Inflammatory macrophage treated with lipopolysaccharide for 4 hours (primary cell): ENCODE data around the gene RMND1.
A peak's percentile ranks its signal among the peaks of the same experiment; 100 is the strongest.
"Not testable (repeated sequence)": the region's sequence is repeated elsewhere in the genome, so short reads cannot be mapped to it uniquely, and the experiment has no call there.

Experiments used
- DNase-seq: peaks from one replicate; pipeline ENCODE4 v3.0.0-alpha.2; 2020

The RMND1 gene

DNA sequence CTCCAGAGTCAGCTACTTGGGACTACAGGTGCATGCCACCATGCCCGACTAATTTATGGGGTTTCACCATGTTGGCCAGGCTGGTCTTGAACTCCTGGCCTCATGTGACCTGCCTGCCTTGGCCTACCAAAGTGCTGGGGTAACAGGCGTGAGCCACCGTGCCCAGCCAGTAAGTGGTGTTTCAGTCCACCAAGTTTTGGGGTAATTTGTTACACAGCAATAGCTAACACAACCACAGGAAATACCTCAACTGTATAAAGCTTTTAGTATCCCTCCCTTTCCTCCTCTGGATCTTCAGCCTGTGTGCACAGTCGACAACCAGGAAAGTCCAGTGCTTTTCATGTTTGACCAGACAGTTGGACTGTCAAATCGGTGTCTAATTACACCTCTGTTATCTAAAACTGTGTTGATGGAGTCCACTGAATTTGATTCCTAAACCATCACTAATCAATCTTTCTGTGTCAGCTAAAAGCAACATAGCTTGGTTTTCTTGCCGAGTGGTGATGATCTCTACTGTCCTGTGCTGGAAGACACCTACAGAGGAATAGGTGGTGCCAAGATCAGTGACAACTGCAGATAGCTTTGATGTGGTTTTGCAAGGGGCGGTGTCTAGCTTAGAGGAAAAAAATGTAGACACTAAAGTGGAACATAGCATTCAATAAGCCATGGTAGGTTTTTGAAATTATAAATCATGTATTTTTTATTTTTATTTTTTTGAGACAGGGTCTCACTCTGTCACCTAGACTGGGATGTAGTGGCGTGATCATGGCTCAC, 38.4 kb downstream of the RMND1 start:
- DNase-seq: no peak

DNA sequence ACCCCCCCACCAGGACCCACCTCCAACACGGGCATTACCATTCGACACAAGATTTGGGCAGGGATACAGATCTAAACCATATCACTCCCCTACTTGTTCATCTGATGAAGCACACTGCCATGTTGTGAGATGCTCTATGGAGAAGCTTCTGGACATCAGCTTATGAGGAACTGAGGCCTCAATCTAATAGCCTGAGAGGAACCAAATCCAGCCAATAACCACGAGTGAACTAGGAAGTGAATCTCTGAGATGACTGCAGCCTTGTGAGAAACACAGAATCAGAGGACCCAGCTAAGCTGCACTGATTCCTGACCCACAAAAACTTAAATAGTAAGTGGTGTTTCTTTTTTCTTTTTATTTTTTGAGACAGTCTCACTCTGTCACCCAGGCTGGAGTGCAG, 39.0 kb downstream of the RMND1 start:
- DNase-seq: peak; percentile 61

DNA sequence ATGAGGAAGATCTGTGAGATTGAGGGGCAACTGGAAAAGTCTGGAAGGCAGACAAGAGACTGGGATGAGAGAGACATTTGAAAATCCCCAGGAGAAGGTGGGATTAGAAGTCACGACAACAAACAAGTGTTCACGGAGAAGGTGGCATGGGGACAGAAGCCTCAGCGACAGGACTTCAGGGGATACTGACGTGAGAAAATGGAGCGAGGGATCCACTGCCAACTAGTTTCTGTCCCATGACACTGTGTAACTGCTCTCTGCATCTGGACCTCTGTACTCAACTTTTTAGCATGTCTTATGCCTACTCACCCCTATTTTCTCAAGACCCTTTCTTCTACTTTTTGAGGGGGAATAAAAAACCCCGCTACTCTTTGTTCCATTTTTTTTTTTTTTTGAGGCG, 42.2 kb downstream of the RMND1 start:
- no peak for DNase-seq

DNA sequence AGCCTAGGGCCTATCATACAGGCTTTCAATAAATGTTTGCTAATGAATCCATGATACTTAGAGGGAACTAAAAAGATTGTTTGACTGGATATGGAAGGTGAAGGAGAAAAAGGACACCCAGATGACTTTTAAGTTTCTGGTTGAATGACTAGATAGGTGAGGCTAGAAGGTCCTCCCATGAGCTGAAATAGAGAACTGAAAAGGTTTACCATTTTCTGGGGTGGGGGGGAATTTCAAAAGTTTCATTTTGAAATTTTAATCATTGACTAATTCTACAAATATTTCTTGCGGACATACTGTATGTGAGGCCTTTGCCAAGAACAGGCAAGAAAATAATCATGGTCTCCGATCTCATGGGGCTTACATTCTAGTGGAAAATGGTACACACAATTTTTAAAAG, 42.7 kb downstream of the RMND1 start:
- no peak for DNase-seq

DNA sequence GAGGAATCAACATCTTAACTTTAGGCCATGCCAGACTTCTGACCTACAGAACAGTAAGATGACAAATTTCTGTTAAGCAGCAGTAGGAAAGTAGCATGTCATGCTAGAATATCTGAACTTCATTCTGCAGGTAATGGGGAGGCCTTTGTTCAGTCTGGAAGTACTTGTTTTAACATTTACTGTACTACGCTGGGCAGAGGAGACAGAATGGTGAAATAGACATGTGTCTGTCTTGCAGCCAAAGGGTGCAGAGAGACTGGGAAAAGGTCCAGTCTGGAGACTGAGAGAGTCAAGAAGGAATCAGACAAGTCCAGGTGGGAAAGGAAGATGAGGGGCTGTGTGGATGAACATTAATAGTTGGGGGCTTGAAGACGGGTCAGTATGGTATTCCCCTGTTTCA, 43.1 kb downstream of the RMND1 start:
- no peak for DNase-seq

DNA sequence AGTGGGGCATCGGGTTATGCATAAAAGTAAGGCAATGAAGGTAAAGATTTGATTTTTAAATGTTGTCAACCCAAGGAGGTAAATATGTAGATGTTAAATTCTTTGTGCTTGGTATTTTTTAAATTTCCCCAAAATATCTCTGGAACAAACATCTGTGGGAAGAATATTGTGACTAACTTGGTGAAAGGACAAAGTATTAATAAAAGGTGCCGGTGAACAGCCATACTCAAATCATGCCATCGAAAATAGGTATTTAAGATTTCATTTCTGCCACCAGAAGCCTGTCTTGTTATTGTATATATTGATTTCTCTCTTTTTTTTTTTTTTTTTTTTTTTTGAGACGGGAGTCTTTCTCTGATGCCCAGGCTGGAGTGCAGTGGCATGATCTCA, 48.0 kb downstream of the RMND1 start:
- DNase-seq: no peak

DNA sequence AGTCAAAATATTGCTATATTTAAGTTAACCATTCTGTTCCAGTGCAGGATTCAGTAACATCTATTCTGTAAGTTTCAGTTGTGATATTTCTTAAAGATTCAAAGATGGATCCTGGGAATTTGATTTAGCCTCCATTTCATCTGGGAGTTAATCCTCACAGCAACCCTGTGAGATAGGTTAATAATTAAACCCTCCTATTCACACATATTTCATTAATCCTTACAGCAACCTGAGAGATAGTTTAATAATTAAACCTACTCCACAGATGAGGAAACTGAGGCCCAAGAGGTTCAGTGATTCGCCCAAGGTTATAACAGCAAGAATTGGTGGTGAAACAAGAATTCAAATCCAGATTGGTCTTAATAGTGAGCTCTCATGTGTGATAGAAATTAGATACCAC, 49.7 kb downstream of the RMND1 start:
- no peak for DNase-seq

DNA sequence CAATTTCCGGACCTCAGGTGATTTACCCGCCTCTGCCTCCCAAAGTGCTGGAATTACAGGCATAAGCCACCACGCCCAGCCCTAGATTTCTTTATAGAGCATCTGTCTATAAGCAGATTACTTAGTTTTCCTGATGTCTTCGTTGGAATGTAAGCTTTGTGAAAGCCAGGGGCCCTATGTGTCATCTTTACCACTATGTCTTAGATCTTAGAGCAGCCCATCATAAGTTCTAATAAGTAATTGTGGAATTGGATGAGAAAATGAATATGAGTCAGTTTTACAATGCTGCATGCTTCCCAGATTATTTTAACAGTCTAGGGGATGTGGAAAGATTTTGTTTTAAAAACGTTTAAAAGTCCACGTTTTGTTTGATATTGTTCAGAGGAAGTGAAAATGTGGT, 51.5 kb downstream of the RMND1 start:
- DNase-seq: peak; percentile 12

DNA sequence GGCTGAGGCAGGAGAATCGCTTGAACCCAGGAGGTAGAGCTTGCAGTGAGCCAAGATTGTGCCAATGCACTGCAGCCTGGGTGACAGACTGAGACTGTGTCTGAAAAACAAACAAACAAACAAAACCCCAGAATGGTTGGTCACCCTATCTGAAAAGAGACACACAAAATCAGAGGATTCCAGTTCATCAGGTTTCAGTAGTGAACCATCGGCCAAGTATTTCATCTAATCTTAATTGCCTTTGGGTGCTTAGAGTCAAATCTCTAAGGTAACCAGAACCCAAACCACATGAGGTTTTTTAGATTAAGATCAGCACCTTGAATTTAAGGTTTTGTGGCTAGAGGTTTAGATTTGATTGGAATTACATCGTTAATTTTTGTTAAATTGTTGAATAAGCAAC, 52.2 kb downstream of the RMND1 start:
- no peak for DNase-seq

DNA sequence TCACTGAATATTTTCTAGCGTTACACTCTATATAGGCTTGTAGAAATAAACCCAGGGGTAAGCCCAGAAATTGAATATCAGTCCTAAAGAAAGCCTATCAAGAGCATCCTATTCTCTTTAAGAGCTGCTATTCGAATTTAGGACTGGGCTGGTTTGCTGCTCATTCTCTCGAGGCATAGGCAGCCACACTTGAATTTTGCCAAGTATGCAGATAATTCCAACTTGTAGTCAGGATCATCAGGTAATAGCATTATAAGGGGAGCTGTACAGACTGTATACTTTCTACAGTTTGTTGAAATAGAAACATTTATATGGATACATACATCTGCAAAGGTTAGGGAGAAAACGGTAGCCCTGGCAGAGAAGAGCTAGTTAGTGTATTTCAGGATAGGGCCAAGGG, 58.5 kb downstream of the RMND1 start:
- DNase-seq: no peak

DNA sequence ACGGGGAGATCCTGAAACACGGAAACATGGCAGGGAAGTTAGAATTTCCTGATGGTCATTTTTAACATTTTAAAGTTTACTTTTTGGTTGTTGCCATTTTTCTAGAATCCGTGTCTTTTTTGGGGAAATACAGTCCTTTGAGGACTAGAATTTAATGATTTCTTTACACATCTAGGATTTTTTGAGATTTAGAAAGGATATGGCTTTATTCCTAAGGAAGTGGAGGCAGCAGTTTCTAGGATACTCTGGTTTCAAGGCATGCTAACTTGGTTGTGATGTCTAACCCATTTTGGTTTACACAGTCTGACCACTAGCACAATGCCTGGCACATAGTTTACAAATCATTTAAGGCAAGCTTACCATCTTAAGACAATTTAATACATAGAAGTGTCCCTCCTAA, 59.5 kb downstream of the RMND1 start:
- DNase-seq: no peak

DNA sequence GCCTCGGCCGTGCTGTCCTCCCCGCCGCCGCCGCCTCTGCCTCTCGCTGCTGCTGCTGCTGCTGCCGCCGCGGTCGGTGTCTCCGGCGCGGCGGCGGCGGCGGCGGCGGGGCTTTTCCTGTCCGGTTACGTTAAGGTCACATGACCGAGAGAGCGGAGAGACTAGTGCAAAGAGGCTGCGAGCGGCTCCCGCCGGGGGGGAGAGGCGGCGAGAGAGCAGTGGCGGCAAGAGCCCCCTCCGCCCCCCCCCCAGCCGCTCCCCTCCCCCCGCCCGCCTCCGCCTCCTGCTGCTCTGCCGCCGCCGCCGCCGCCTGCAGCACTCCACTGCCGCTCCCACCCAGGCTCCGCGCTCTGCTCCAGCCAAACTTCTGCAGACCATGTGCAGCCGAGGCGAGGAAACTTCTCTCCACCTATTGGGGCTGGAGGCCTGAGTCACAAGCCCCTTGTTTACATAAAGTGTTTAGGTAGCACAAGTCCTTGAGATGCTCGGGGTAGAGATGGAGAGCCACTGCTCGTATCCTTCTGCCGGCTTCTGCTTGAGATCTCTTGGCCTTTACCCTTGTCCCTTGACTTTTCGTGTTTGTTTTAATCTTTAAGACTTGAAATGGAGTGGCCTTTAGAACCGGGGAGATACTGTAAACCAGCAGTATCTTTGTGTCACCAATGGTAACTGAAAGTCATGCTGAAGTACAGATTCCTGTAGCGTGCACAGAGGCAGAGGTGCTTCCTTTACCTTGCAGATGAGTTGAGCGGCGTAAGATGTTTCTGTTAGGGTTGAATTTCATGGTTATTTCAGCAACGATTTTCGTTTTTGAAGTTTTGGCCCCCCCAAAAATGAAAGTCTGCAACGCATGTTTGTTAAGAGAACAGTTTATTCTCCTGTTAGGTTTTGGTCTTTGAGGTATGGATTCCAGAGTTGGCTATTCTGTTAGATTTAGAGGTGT, 60.2 kb downstream of the RMND1 start, which contains the start of gene ZBTB2:
Gene ZBTB2 (minus strand): TSS at position 89 of the 943 bp plus-strand sequence. CDS start 17,922 bp downstream, outside the sequence.
- peak; percentile 61 for DNase-seq

DNA sequence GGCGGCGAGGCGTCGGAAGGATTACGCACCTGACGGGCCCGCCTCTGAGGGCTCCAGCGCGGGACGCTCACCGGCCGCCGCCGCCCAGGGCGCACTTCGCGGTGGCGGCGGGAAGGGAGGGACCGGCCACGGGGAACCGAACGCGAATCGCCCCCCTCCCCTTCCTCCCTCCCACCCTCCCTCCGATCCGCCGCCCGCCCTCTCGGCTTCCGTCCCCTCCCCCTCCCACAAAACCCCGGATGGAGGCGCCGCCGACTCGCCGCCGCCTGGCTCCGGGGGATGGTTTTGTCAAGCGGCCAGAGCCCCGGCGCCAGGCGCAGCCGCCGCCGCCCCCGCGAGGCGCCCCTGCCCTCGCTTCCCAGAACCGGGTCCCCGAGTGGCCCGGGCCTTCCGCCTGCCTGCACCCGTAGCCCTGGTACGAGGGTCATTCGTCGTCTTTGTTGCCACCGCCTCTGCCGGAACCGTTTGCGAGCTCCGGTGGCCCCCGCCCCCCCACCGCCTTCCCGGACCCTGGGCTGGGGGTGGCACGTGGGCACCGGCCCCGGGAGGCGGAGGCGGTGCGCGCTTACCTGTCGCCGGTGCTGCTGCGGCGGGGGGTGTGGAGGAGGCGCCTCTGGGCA, 61.0 kb downstream of the RMND1 start:
- peak; percentile 59 for DNase-seq

DNA sequence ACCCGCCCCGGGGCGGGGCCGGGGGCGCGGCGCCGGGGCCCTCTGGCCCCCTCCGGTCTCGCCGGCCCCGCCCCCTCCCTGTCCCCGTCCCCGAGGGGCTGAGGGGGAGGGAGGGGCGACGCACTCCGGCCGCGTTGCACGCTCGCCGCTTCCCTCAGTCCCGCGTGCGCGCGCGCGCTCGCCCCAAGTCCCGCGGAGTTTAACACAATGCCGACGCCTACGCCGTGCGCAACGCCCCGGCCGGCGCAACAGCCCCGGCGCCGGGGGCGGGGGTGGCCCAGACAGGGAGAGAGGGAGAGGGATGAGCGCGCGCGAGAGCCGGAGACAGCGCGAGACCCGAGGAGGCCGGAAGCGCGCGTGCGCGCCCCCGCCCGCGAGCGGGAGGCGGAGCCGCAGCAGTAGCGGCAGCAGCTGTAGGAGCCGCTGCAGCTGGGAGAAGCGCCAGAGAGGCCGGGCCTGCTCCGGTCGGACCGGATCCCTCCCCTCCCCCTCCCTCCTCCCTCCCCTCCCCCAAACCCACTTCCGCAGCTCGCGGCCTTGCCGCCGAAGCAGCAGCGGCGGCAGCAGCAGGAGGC, 61.6 kb downstream of the RMND1 start:
- peak; percentile 99 for DNase-seq

DNA sequence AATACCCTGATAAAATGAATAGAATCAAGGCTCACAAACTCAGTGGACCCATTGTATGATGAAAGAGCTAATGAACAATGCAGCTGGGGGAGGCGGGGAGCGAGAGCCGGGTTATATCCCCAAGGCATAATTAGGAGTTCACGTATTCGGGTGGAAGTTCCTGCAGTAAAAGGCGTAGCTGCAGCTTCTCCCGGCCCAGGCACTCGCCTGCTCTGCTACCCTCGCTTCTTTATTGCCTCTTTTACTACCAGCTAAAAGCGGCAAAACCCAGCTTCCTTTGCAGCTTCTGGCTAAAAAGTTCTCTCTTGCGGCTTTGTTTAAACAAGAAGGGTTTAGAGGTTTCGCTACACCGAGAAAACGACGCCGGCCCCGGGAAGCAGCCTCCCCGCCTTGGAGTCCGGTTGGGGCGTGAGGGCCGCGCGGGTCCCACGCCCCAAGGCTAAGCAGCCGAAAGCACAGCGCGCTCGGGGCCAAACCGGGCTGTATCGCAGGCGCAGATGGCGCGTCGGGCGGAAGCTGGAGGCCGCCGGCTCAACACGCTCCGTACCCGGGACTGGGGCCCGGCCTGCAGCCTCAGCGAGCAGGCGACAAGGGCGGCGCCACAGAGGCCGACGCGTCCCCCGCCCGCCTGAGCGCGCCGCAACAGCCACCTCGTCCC, 62.2 kb downstream of the RMND1 start:
- peak; percentile 67 for DNase-seq

DNA sequence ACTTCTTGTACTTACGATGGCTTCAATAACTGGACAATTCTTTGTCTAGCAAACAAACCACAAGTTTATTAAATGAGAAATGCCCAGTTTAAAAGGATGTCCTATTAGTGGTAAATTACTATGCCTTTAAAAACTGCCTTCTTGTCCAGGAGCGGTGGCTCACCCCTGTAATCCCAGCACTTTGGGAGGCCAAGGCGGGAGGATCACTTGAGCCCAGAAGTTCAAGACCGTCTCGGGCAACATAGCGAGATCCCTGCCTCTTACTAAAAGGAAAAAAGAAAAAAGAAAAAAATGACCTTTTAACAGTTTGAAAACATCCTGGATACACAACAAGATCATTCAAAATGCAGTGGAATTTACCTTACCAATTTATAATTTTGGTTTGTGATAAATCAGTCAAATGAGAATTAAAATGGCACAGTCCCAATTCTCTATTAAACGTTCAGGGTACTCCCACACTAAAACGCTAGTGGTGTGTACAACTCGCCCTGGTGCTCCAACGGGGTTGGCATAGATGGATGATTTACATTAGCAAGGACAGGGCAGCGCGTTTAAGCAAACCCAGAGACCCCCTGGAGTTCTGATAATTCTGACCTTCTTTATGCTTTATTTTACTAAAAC, 62.8 kb downstream of the RMND1 start:
- DNase-seq: no peak

DNA sequence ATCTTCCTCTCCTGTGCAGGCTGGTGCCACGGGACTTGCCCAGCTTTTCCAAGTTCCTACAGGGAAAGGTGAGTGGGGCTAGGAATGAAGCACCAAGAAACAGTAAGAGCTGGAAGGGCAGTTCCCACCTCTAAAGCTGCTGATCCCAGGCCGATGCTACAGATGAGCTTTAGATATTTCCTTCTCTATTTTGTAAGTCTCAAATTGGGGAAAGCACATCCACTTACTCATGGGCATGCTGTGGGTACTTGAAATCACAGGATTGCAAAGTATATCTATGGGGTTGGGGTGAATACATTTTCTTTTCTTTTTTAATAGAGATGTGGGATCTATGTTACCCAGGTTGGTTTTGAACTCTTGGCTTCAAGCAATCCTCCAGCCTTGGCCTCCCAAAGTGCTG, 63.7 kb downstream of the RMND1 start:
- DNase-seq: peak; percentile 87

DNA sequence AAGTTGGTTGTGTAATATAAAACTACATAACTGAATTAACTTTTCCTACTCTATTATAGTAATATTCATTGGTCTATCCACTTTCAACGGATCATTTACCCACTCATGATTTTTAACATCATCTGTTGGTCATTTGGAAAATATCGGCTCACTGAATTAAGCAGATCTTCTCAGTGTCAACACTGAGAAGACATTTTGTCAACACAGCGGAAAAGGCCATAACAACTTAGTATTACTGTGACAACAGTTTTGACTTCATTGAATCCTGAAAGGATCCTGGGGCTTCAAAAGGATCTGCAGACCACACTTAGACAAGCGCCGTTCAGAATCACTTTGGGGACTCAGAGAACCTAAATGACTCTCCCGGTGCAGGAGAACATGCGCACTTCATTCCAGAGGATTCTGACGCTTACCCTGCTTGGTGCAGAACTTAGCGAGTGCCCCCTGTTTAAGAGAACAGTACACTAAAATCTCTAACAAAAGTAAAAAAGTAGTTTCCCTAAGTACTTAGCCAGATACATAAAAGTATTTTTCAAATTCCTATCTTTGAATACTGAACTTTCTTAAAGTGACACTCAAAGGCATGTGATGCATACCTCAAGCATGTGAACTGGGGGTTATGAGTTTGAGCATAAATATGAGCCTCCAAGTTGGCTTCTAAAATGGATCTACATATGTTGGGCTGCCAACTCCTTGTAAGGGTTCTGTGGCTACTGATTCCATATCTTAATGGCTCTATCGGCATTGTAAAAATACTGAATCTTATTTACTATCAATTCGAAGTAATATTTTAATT, 64.6 kb downstream of the RMND1 start:
- no peak for DNase-seq

DNA sequence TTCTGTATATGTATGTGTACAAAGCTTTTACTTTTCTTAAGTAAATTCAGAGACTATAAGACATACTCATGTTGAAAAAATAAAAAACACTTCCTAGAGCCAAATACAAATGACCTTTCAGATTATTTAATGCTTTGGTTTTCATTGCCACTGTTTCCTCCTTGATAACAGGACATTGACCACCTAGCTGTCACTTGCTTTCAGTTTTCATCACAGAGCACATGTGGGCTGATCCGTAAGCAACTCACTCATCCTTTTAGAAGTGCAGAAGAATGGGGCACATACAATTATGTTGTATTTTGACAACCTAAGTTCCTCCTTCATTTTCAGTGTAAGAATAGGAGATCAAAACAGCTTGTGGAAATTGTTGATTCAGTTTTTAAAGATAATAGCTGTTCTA, 66.7 kb downstream of the RMND1 start:
- peak; percentile 39 for DNase-seq

DNA sequence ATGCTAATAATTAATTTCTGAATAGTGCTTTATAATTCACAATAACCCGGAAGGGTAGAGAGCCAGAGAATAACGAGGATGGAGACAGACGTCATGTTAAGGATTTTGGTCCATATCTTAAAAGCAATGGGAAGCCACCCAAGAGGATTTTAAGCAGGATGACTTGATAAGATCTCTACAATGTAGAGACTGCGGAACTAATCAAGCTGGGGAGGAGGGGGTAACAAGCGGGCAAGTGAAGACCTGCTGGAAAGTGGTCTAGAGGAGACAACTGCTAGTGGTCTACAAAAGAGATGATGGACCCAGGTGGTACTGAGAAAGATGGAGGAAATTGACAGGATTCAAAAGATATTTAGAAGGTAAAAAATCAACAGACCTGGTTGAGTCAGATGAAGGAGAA, 67.8 kb downstream of the RMND1 start:
- no peak for DNase-seq

DNA sequence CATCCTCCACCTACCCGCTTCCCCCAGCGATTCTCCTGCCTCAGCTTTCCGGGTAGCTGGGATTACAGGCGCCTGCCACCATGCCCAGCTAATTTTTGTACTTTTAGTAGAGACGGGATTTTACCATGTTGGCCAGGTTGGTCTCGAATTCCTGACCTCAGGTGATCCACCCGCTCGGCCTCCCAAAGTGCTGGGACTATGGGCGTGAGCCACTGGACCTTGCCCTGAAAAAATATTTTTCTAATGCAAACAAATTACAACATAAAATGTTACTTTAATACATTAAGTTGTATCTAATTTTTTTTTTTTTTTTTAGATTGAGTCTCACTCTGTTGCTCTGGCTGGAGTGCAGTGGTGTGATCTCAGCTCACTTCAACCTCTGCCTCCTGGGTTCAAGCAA, 69.3 kb downstream of the RMND1 start:
- DNase-seq: not testable (repeated sequence)
